Suprapubic skin (tissue), 4 donors: ENCODE measurements around the gene COX7A1.

Experiments used
- CTCF ChIP-seq, 2 donors: fragments of 200-600 bp in 1 of 2; fragments of 450-650 bp in 1 of 2; sonication (generic) in 1 of 2; IDR thresholded peaks; one replicate each; pipeline ENCODE4 v1.5.1; 2016 to 2019; ENCODE audit warnings: antibody characterized with exemption in 2 of 2, mild to moderate bottlenecking in 1 of 2, moderate library complexity in 1 of 2
- EP300 ChIP-seq: sonication (generic); formaldehyde crosslinking; IDR thresholded peaks from one replicate; pipeline ENCODE4 v1.6.1; 2017; ENCODE audit warnings: antibody characterized with exemption
- POLR2AphosphoS5 ChIP-seq, 3 donors: sonication (generic); formaldehyde crosslinking; IDR thresholded peaks; one replicate each; pipeline ENCODE4 v1.6.1; 2017; ENCODE audit warnings: antibody characterized with exemption in 3 of 3

GRCh38 chr19:36113894-36114720 is 38.1 kb downstream of the COX7A1 start:
- no peak for TF ChIP-seq EP300
- no peak for TF ChIP-seq POLR2AphosphoS5 (IDR thresholded peaks at IDR 0.05)
- no peak for TF ChIP-seq CTCF (IDR thresholded peaks at IDR 0.05)
